ENCODE results near the gene CIDEA. TPM values are rescaled to one million over a fixed set of nuclear protein-coding genes. Genes with fewer than 3 reads are reported as not detected.

The CIDEA gene
- total and polyA plus RNA-seq, 2 donors (not counting 1 experiment from before 2014, with no cell fraction given): not detected

DNA sequence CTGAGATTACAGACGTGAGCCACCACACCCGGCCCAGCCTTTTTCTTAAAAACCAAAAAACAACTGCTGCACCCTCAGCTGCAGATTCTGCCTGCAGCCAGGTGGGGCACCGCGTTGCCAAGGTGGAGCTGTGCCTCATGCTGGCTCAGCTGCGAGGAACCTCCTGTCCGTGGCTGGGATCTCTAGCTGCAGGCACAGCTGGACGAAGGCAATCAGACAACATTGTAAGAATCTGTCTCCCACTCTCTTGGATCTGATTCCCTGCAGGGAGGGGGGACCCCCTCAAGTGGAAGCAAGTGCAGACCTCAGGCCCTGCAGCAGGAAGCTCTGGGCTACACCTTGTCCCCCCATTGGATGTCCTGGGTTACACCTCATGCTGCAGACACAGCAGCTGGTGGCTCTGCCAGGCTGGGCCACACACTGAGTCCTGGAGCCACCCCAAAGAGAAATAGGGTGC lies 24.1 kb downstream of the CIDEA start:
- H3K27ac Mint-ChIP-seq: no peak overlapping the region
- CTCF ChIA-PET: no interaction called here
- no peaks in the 10 kb centered on the region for H3K36me3 ChIP-seq (replicated peaks in 1 of 2; ENCODE audit: control extremely low read depth in 1 of 2, control insufficient read depth in 1 of 2, extremely low read depth in 1 of 2, insufficient read depth in 2 of 2, low read length in 1 of 2)
- no peak overlapping the region for H3K4me3 ChIP-seq (ENCODE audit: control extremely low read depth in 1 of 5, extremely low read depth in 1 of 5, insufficient read depth in 1 of 5, low read depth in 2 of 5, low read length in 4 of 5)
- H3K27ac ChIP-seq (ENCODE audit: low read length in 2 of 2): no peak overlapping the region
- H3K4me3 Mint-ChIP-seq: no peak overlapping the region
- POLR2A ChIA-PET: no interaction called here
- no peak overlapping the region for H2AFZ ChIP-seq (ENCODE audit: insufficient read depth, low read depth, low read length, poor library complexity, severe bottlenecking)
- TF ChIP-seq, protein P1, sequence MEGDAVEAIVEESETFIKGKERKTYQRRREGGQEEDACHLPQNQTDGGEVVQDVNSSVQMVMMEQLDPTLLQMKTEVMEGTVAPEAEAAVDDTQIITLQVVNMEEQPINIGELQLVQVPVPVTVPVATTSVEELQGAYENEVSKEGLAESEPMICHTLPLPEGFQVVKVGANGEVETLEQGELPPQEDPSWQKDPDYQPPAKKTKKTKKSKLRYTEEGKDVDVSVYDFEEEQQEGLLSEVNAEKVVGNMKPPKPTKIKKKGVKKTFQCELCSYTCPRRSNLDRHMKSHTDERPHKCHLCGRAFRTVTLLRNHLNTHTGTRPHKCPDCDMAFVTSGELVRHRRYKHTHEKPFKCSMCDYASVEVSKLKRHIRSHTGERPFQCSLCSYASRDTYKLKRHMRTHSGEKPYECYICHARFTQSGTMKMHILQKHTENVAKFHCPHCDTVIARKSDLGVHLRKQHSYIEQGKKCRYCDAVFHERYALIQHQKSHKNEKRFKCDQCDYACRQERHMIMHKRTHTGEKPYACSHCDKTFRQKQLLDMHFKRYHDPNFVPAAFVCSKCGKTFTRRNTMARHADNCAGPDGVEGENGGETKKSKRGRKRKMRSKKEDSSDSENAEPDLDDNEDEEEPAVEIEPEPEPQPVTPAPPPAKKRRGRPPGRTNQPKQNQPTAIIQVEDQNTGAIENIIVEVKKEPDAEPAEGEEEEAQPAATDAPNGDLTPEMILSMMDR (IDR thresholded peaks at IDR 0.05): no peak
- TF ChIP-seq EZH2 (IDR thresholded peaks at IDR 0.05; ENCODE audit: borderline replicate concordance, insufficient read depth, low read depth, low read length, poor library complexity, severe bottlenecking): no peak
- no peaks in the 10 kb centered on the region for H3K4me1 ChIP-seq (ENCODE audit: control insufficient read depth in 2 of 2, insufficient read depth in 2 of 2, low read length in 2 of 2)
- 74% methylated on average over 7 of the region's 7 CpGs for WGBS (ENCODE audit: insufficient coverage)
- H3K9ac ChIP-seq (ENCODE audit: low read length): no peak overlapping the region
- ATAC-seq (ENCODE audit: low read depth): no peak
- H3K27me3 Mint-ChIP-seq: peaks cover 15% of the 10 kb centered on the region
- no peak for DNase-seq
- H3K9me3 Mint-ChIP-seq (ENCODE audit: insufficient read depth): no peaks in the 10 kb centered on the region
- H3K27me3 ChIP-seq (replicated peaks in 1 of 4; ENCODE audit: control extremely low read depth in 1 of 4, control insufficient read depth in 3 of 4, insufficient read depth in 4 of 4, low read length in 3 of 4): peaks cover 0 to 11% (median 4%) of the 10 kb centered on the region in 4 experiments
- no peak overlapping the region for H3K4me2 ChIP-seq (replicated peaks; ENCODE audit: low read depth, low read length, poor library complexity, severe bottlenecking)
- H4K20me1 ChIP-seq (ENCODE audit: control insufficient read depth, insufficient read depth, low read length, poor library complexity, severe bottlenecking): no peaks in the 10 kb centered on the region
- no peaks in the 10 kb centered on the region for H3K9me3 ChIP-seq (ENCODE audit: control extremely low read depth in 1 of 3, control insufficient read depth in 2 of 3, insufficient read depth in 1 of 3, low read length in 2 of 3)
- intact Hi-C loops (cut with micrococcal nuclease): no loop called here
- no peaks in the 10 kb centered on the region for H3K4me1 Mint-ChIP-seq
- no peaks in the 10 kb centered on the region for H3K79me2 ChIP-seq (ENCODE audit: control insufficient read depth, insufficient read depth, low read length)

DNA sequence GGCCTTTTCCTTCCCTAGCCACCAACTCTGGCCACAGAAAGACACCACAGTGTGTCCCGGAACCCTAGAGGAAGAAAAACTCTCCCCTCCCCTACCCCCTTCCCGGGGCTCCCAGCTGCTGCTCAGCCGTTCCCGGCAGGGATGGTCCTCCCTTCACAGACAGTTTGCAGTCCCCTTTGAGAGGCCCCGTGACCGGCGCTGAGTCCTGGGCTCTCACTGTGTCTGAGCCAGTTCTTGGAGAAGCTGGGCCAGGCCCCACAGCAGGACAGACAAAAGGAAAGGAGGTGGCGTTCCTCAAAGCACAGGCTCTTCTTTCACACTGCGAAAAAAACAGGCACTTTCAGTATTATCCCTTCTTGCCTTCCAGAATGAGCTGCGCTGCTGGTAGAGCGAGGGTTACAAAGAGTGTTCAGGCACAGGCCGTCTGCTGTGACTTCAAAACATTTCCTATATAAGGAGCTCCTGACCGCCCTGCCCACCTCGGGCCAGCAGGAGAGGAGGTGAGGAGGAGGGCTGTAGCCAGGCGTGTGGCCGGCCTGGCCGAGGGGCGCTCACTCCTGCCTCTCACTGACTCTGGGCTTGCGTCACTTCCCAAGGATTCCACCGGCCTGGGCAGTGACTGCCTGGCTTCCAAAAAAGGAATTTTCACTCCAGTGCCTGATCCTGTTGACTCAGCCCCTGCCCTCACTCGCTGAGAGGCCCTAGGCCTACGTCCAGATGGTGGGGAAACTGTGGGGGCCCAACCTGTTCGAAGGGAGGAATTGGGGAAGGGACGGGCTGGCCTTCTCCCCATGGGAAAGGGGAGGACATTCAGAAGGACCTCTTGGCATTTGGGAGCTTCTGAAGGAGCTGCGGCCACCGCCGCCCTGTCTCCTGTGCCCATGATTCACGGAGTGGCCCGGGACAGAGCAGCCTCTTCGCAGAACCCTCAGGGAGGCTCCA lies 24.9 kb downstream of the CIDEA start:
- 78% methylated on average over 27 of the region's 30 CpGs for WGBS (ENCODE audit: insufficient coverage)

More for the DNA sequence above, 24.9 kb downstream of the CIDEA start:
- no peak overlapping the region for H3K27ac ChIP-seq (ENCODE audit: low read length in 2 of 2)
- Mint-ChIP-seq H3K27ac (no peak overlapping the region), H3K4me3 (no peak overlapping the region), H3K9me3 (ENCODE audit: insufficient read depth) (no peaks in the 10 kb centered on the region), H3K4me1 (no peaks in the 10 kb centered on the region), H3K27me3 (peaks cover 19% of the 10 kb centered on the region)
- H3K27me3 ChIP-seq (replicated peaks in 1 of 4; ENCODE audit: control extremely low read depth in 1 of 4, control insufficient read depth in 3 of 4, insufficient read depth in 4 of 4, low read length in 3 of 4): peaks cover 0 to 8% (median 3%) of the 10 kb centered on the region in 4 experiments
- H2AFZ ChIP-seq (ENCODE audit: insufficient read depth, low read depth, low read length, poor library complexity, severe bottlenecking): no peak overlapping the region
- no peaks in the 10 kb centered on the region for H3K4me1 ChIP-seq (ENCODE audit: control insufficient read depth in 2 of 2, insufficient read depth in 2 of 2, low read length in 2 of 2)
- ChIA-PET CTCF (interaction anchor here (0.6 kb wide), 1 partner anchor 375 kb away, joined by 5 read pairs; no protein-coding TSS in a partner anchor), POLR2A (no interaction called here)
- H3K4me3 ChIP-seq (ENCODE audit: control extremely low read depth in 1 of 5, extremely low read depth in 1 of 5, insufficient read depth in 1 of 5, low read depth in 2 of 5, low read length in 4 of 5): no peak overlapping the region
- ATAC-seq (ENCODE audit: low read depth) (no peak), DNase-seq (no peak)
- H4K20me1 ChIP-seq (ENCODE audit: control insufficient read depth, insufficient read depth, low read length, poor library complexity, severe bottlenecking): no peaks in the 10 kb centered on the region
- TF ChIP-seq, protein P1 (IDR thresholded peaks at IDR 0.05): no peak
- TF ChIP-seq EZH2 (IDR thresholded peaks at IDR 0.05; ENCODE audit: borderline replicate concordance, insufficient read depth, low read depth, low read length, poor library complexity, severe bottlenecking): no peak
- no peaks in the 10 kb centered on the region for H3K79me2 ChIP-seq (ENCODE audit: control insufficient read depth, insufficient read depth, low read length)
- H3K9me3 ChIP-seq (ENCODE audit: control extremely low read depth in 1 of 3, control insufficient read depth in 2 of 3, insufficient read depth in 1 of 3, low read length in 2 of 3): no peaks in the 10 kb centered on the region
- H3K9ac ChIP-seq (ENCODE audit: low read length): no peak overlapping the region
- no peaks in the 10 kb centered on the region for H3K36me3 ChIP-seq (replicated peaks in 1 of 2; ENCODE audit: control extremely low read depth in 1 of 2, control insufficient read depth in 1 of 2, extremely low read depth in 1 of 2, insufficient read depth in 2 of 2, low read length in 1 of 2)
- no peak overlapping the region for H3K4me2 ChIP-seq (replicated peaks; ENCODE audit: low read depth, low read length, poor library complexity, severe bottlenecking)
- intact Hi-C loops (cut with micrococcal nuclease): no loop called here

Measured in B cell (primary cell).